Activated CD8-positive, alpha-beta memory T cell treated with anti-CD3 and anti-CD28 coated beads, Interleukin-2, amount 50 U/mL, for 1 hour (primary cell): Measurements from ENCODE around the gene SCAMP5.

Source experiments
- DNase-seq: peaks from one replicate; pipeline ENCODE4 v3.0.0-alpha.2; 2020; ENCODE audit errors: extremely low read depth

Gene SCAMP5

DNA sequence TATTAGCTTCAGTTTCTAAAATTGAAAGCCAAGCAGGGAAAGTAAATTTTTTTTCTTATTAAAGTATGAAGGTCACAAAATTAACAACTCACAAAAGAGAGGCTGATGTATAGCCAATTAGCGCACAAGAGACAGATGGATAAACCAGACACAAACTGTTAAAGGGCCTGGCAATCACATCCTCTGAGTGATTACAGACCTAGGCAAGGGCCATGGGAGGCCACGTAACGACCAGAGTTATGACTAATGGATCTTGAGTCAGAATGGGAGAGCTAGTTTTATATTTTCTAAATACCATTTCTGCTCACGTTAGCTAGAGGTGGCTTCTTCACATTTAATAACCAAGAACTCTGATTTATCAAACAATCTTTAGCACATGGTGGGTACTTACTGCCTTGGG is 17.8 kb upstream of the SCAMP5 start:
- DNase-seq, result no peak

DNA sequence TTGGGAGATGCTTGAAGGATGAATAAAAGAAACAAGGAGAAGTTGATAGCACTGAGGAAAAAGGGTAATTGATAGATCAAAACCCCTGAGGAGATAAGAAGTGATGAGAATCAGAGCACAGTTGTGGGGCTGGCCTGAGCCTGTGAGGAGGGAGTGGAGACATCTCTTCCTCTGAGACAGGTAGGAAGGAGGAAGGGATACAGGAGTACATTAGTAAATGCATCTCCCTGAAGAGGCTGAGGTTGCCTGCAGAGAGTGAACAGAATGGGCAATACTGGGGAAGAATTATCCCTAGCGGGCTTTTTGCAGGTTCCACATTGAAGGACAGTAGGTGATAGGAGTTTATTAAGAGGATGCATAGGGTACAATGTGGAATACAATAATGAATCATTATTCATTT is 17.3 kb upstream of the SCAMP5 start:
- DNase-seq, result no peak

DNA sequence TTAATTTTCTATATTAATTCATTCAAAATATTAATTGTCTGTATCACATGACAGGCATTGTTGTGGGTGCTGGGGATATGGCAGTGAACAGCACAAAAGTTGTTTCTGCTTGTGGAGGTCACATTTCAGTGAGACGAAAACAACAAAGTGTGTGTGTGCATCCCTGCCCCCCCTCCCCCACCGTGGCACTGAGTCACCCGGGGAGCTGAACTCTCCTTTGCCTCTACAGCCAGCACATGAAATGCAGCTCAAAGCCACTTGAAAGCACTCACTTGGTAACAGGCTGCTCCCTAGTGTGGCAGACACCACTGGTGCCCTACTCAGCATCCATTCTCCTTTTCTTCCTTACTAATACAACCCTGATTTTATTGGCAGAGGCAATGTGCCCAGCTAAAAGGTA is 16.9 kb upstream of the SCAMP5 start:
- DNase-seq, result no peak

DNA sequence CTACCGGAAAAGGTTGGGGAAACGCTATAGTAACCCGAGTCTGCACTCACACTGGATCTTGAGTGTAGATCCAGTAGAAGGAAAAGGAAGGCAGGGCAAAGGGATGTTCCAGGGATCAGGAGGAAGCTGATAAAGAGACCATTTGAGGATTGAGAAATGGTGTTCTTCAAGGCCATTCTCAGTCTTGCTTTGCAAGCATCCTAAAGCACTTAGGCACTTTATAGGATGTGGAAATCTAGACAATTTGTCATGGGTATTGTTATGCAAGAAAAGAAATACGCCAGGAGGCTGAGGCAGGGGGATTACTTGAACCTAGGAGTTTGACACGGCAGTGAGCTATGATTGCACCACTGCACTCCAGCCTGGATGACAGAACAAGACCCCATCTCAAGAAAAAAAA is 13.2 kb upstream of the SCAMP5 start:
- DNase-seq, result no peak

DNA sequence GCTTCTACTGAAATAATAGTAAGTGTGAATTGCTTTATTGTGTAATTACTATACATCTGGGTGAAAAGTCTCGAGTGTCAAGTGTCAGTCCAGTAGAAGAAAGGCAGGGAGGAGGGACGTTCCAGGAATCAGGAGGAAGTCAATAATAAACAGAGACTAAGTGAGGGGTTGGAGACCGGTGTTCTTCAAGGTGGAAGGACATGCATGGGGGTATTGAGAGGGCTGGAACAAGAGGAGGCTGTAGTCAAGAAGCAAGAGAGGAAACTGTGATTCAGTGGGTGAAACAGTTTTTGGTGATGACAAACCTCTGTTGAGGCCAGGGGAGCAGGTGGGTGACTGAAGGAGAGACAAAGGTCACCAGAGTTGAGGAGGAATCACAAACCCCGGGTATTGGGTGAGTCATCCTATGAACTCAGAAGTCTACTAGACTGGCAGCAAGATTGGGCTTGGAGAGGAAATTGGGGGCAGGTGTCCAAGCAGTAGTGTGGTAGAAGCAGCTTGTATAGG is 11.6 kb upstream of the SCAMP5 start:
- DNase-seq, result no peak

DNA sequence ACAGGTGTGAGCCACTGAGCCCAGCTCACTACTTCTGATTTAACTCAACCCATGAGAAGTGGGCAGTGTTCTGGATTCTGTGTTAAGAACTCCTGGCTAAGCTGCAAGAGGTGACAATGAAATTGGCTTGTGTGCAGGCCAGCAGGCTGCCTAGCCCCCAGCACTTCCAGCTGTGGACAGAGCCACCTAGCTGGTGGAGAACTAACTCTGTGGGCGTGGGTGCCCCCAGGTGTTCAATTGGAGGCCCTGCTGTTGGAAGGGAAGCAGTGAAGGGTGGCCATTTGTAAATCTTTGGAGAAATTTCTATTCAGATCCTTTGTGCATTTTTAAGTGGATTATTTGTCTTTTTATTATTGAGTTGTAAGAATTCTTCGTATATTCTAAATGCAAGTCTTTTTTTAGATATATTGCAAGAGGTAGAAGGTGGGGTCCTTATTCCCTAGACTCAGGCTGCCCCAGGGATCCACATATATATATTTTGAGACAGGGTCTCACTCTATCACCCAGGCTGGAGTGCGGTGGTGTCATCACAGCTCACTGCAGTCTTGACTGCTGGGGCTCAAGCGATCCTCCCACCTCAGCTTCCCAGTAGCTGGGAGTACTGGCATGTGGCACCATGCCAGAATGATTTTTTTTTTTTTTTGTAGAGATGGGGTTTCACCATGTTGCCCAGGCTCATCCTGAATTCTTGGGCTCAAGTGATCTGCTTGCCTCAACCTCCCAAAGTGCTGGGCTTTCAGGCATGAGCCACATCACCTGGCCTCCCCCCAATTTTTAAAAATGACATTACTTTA is 7.2 kb upstream of the SCAMP5 start:
- DNase-seq, result no peak

DNA sequence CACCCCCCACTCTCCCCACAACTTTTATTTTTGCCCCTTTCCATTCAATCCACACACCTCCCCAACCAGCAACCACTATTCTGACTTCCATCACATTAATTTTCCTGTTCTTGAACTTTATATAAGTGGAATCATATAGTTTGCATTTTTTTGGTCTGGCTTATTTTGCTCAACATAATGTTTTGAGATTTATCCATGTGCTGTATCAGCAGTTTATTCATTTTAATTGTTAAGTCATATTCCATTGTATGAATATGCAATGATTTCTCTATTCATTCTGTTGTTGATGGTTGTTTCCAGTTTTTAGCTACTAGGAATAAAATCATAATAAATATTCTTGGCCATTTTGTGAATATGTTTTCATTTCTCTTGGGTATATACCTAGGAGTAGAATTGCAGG is 5.8 kb upstream of the SCAMP5 start:
- no peak for DNase-seq

DNA sequence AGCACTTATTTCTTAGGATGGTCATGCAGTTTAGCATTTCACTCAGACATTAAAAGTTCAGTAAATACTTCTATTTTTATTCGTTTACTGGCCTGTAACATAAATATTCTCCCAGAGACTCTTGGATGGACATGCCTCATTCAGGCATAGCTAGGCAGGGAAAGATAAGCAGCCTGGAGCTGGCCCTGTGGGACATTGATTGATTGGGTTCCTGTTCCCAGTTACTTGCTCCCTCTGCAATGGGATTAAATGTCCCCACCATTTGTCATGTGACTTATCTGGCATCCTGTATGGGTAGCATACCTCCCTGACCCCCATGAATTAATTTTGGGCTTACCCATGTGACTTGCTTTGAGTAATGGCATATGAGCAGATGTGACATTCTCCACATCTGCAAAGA is 2.7 kb upstream of the SCAMP5 start:
- DNase-seq, result no peak

DNA sequence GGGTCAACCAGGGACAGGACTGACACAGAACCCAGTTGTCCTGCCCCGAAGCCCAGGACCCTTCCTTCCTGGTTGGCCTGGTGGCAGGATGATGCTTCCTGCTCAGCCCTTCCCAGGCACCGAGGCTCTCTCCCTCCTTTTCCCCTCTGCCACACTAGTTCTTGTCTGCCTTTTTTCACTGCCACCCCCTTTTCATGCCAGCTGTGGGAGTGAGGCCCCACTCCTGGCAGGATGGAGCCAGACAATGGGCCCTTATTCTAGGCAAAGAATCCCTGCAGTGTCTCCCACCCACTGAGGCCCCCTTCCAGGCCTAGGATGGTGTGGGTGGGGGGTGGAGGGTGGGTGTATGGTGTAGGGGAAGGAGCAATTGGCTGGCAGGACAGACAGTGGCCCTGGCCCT is 1.1 kb upstream of the SCAMP5 start:
- DNase-seq, result no peak

DNA sequence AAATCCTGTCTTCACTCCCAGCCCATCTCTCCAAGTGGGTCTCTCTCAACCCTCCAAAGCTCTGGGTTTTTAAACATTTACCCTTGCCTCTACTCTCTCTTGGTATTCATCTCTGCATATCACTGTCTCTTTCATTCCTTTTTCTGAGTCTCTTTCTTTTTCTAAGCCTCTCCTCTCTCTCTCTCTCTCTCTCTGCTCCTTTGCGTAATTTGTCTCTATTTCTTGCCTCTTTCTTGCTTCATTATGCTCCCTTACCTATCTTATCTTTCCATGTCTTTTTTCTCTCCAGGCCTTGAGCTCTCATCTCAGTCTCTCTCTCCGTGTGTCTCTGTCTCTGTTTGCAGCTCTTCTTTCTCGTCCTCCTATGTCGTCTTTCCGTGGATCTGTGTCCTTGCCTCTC is 678 bp upstream of the SCAMP5 start:
- DNase-seq, result no peak

DNA sequence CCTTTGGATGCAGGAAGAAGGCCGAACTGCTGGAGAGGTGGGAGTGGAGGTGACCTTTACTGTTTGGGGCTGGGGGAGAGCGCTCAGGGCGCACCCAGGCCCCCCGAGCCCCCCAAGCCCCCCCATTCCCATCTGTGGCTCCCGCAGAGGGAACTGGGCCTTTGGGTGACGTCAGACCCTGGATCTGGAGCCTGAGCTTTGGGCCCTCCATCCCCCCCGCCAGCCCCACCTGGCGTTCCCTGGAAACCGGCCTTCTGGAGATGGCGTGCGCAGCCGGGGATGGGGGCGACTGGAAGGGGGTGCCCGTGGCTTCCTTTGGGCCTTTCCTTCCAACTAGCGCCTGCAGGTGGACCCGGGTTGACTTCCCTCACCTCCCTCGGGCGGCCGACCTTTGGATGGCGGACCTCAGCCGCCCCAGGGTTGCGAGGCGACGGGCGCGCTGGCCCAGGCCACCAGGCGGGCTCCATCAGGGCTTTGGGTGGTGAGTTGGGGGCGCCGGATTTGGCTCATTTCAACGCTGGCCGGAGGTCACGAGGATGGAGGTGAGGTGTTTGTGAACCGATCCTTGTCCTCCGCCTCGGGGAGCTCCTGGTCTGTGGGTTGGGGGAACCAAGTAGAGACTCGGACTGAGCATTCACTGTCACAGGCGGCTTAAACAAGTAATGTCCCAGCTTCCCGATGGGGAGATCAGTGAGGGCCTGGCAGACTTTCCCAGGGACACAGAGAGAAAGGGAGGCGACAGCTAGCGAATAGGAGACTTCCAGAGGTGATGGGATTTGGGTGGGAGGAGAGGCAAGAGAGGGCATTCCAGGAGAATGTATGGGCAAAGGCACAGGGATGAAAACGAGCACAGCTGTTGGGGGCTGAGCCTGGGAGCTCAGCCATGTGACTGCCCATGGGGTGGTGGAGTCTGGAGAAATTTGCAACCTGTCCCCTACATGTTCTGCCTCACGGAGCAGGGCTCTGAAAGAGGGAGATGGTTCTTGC is 709 bp downstream of the SCAMP5 start:
- DNase-seq, result no peak

DNA sequence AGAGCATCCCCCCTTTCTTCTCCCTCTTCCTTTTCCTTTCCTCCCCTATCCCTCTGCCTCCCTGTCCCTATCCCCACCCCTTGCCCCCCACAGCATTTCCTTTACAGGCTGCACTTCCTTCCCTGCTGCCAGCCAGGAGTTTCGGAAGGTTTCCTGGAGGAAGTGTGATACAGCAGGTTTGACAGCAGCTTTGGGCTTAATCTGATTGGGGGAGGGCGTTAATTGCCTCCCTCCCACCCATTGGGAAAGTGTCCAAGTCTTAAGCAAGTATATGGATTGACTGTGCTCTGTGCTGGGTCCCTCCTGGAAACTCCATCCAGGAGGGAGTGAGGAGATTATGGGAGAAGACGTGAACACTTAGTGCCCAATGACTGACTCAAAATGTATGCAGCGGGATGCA is 1.8 kb downstream of the SCAMP5 start:
- DNase-seq, result no peak

DNA sequence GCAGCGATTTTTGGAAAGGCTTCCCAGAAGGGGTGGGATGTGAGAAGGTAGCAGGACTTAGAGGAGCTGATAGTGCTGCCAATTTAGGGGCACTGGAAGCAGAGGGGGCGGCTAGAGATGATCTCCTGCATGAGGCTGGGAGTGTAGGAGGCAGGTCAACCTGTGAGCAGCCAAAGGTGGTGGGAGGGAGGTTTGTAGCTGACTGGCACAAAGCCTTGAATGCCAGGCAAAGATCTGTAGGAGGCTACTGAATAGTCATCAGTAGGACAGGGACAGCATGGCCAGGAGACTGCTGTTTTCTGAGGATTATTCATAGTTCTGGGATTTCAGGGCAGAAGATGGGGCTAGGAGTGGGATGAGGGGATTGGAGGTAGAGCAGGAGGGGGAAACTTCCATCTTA is 2.2 kb downstream of the SCAMP5 start:
- DNase-seq, result no peak

DNA sequence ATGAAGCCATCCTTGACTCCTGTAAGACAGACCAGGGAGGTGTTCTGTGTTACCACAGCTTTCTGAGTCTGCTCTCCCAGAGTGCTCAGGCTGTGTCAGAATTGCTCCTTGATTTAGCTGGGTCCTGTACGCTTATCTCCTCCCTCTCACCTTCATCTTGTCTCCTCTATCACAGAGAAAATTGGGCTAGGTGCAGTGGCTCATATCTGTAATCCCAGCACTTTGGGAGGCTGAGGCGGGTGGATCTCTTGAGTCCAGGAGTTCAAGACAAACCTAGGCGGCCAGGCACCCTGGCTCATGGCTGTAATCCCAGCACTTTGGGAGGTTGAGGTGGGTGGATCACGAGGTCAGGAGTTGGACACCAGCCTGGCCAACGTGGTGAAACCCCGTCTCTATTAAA is 5.9 kb downstream of the SCAMP5 start:
- DNase-seq, result no peak

DNA sequence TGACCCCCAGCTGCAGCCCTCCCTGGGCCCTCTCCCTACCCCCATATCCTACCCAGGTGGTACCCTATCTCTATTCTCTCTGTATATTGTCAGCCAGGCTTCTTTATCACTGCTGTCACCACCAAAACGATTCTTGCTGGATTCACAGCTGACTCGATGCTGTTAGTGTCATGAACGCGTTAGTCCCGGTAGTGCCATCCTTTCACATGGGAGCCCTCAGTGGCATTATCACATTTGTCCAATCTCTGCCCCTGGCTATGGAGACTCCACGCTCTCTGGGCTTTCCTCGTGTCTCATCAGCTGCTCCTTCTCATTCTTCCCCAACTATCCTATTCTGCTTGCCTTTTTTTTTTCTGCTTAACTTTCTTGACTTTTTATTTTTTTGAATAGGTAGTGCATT is 7.0 kb downstream of the SCAMP5 start:
- DNase-seq, result no peak

DNA sequence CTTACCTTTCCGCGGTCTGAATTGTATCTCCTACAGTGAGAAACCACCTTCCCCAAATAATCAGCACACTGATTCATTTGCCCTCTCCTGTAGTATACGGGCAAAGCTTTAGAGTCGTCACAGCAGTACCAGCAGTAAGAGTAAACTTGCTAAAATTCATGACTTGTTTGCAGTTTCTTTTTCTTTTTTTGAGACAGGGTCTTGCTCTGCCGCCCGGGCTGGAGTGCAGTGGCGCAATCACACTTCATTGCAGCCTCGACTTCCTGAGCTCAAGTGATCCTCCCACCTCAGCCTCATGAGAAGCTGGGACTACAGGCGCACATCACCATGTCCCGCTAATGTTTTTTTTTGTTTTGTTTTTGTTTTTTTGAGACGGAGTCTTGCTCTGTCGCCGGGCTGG is 11.9 kb downstream of the SCAMP5 start:
- DNase-seq, result no peak

DNA sequence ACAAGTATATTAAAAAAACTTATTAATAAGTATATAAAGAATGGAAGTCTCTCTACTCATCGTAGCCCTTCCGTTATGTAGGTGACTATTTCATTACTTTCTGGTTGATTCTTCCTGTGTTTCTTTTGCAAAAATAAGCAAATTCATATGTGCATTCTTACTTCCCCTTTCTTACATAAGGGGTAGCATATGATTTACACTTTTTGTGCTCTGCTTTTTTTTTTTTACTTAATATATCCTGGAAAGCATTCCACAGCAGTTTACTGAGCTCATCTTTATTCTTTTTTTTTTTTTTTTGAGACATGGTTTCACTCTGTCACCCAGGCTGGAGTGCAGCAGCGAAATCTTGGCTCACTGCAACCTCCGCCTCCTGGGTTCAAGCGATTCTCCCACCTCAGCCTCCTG is 12.9 kb downstream of the SCAMP5 start:
- DNase-seq, result no peak

DNA sequence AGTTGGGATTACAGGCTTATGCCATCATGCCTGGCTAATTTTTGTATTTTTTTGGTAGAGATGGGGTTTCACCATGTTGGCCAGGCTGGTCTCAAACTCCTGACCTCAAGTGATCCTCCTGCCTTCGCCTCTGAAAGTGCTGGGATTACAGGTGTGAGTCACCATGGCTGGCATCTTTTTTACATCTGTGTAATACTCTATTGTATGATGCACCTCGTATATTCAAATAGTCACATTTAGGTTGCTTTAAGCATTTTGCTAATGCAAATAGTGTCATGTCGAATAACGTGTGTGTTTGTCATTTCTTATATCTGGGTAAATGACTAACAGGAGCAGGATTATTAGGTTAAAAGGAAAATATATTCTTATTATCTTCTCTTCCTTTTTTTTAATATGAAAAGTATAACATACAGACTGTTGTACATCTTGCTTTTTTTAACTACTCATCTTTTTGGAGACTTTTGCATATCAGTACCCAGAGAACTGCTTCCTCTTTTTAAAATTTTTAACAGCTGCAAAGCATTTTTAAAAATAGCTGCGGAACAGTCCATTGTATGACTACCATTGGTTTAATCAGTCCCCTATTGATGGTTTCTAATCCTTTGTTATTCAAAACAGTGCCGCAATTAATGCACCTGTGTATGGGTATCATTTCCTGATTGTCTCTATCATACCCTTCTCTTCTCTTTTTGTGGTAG is 13.4 kb downstream of the SCAMP5 start:
- no peak for DNase-seq

DNA sequence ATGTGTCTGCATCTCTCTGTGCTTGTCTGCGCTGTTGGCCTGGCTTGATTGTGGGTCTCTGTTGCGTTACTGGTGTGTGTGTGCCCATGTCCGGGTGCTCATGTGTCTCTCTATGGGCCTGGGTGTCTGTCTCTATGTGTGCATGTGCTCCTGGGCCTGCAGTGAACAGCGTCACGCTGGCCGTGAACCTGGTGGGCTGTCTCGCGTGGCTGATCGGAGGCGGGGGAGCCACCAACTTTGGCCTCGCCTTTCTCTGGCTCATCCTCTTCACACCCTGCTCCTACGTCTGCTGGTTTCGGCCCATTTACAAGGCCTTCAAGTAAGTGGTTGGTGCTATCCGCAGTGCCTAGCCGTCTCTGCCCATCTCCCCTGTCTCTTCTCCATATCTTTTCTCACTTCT is 21.1 kb downstream of the SCAMP5 start:
- DNase-seq, result no peak

DNA sequence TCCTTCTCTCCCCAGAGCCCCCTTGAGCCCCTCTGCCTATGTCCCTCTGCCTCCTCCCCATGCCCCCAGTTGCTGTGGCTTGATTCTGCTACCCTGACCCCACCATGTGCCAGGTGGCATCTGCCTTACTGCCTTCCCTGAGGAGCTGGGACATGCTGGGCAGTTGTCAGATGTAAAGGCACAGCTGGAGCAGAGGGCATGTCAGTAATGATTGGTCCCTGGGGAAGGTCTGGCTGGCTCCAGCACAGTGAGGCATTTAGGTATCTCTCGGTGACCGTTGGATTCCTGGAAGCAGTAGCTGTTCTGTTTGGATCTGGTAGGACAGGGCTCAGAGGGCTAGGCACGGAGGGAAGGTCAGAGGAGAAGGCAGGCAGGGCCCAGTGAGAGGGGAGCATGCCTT is 24.6 kb downstream of the SCAMP5 start:
- DNase-seq, result no peak

DNA sequence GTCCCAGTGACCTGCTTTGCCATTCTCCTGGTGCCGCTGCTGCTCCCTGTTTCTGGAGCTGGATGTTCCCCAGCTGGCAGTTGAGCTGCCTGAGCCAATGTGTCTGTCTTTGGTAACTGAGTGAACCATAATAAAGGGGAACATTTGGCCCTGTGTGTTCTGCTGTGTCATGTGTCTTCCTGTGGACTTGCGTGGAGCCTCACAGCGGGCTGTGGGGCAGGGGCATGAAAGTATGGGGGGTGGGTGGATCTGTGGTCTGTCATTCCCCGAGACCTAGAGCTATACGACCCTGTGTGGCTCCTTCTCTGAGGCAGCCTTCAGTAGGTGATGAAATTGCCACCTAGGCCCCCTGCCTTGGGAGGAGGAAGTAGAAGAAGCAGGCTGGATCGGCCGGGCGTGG is 26.0 kb downstream of the SCAMP5 start:
- no peak for DNase-seq

DNA sequence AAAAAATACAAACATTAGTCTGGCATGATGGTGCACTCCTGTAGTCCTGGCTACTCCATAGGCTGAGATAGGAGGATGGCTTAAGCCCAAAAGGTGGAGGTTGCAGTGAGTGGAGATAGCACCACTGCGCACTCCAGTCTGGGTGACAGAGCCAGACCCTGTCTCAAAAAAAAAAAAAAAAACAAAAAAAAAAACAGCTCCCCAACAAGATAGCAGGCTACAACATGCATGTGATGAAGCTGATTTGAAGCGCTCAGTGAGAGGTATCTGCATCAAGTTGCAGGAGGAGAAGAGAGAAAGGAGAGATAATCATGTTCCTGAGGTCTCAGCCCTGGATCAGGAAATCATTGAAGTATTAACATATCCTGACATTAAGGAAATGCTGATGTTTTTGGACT is 27.4 kb downstream of the SCAMP5 start:
- no peak for DNase-seq
